Placental epithelial cell (primary cell): ENCODE data around the gene KRTAP4-11. TPM values are rescaled to one million over a fixed set of nuclear protein-coding genes. Genes with fewer than 3 reads are reported as not detected.

Experiments used
- total RNA-seq: library from RNA; depleted of rRNA; stranded (reverse); fragments of >200 nt; gene quantifications from 2 replicates; pipeline ENCODE4 v1.2.3, GENCODE V29; 2012

Gene KRTAP4-11
- not detected in 2 replicates for total RNA-seq

GRCh38 chr17:41117846-41118386, at the start of gene KRTAP4-11:
TSS of gene KRTAP4-11 (minus strand) at chr17:41118373. CDS start at chr17:41118315, 58 bp downstream.

GRCh38 chr17:41160648-41161047, 42.5 kb upstream of the KRTAP4-11 start, which contains the start of gene KRTAP4-4:
TSS of gene KRTAP4-4 (minus strand) at chr17:41160748. CDS start at chr17:41160691, 57 bp downstream.

GRCh38 chr17:41149652-41149985, 31.4 kb upstream of the KRTAP4-11 start, which contains the start of gene KRTAP4-5:
TSS of gene KRTAP4-5 (minus strand) at chr17:41149825. CDS start at chr17:41149767, 58 bp downstream.

GRCh38 chr17:41140360-41141131, 22.4 kb upstream of the KRTAP4-11 start, which contains the start of gene KRTAP4-6:
TSS of gene KRTAP4-6 (minus strand) at chr17:41140544. CDS start at chr17:41140487, 57 bp downstream.

GRCh38 chr17:41123991-41124371, 5.8 kb upstream of the KRTAP4-11 start, which contains the start of gene KRTAP4-12:
TSS of gene KRTAP4-12 (minus strand) at chr17:41124182. CDS start at chr17:41124122, 60 bp downstream.

GRCh38 chr17:41105347-41105746, 12.8 kb downstream of the KRTAP4-11 start, which contains the start of gene KRTAP4-9:
TSS of gene KRTAP4-9 (plus strand) at chr17:41105389. CDS start at chr17:41105389, 0 bp downstream.

GRCh38 chr17:41101586-41102259, 16.4 kb downstream of the KRTAP4-11 start, which contains the start of gene KRTAP4-16:
TSS of gene KRTAP4-16 (minus strand) at chr17:41102209. CDS start at chr17:41102209, 0 bp downstream.

GRCh38 chr17:41098042-41098441, 20.1 kb downstream of the KRTAP4-11 start, which contains the start of gene KRTAP4-8:
TSS of gene KRTAP4-8 (minus strand) at chr17:41098142. CDS start at chr17:41098084, 58 bp downstream.

GRCh38 chr17:41084100-41084856, 33.9 kb downstream of the KRTAP4-11 start, which contains the start of gene KRTAP4-7:
TSS of gene KRTAP4-7 (plus strand) at chr17:41084150. CDS start at chr17:41084207, 57 bp downstream.

Other genes with a start within 250 kb of the KRTAP4-11 start
- gene KRT20, start 233.1 kb downstream of the KRTAP4-11 start, total RNA-seq = not detected in 2 replicates
- 0.79 and 1.4 TPM in 2 replicates for gene KRT23, start 180.7 kb downstream of the KRTAP4-11 start, total RNA-seq
- not detected in 2 replicates for gene KRT39, start 151.4 kb downstream of the KRTAP4-11 start, total RNA-seq
- gene KRT40, start 134.0 kb downstream of the KRTAP4-11 start, total RNA-seq = not detected in 2 replicates
- not detected in 2 replicates for gene KRTAP3-3, start 124.2 kb downstream of the KRTAP4-11 start, total RNA-seq
- gene KRTAP3-2, start 118.5 kb downstream of the KRTAP4-11 start, total RNA-seq = not detected in 2 replicates
- not detected in 2 replicates for gene KRTAP3-1, start 109.2 kb downstream of the KRTAP4-11 start, total RNA-seq
- not detected in 2 replicates for gene KRTAP1-5, start 91.2 kb downstream of the KRTAP4-11 start, total RNA-seq
- not detected in 2 replicates for gene KRTAP1-4, start 88.2 kb downstream of the KRTAP4-11 start, total RNA-seq
- not detected in 2 replicates for gene KRTAP1-3, start 83.5 kb downstream of the KRTAP4-11 start, total RNA-seq
- gene KRTAP1-1, start 76.9 kb downstream of the KRTAP4-11 start, total RNA-seq = not detected in 2 replicates
- not detected in 2 replicates for gene KRTAP2-1, start 71.1 kb downstream of the KRTAP4-11 start, total RNA-seq
- not detected in 2 replicates for gene KRTAP2-2, start 63.1 kb downstream of the KRTAP4-11 start, total RNA-seq
- 2.3 TPM in 1 of 2 replicates, not detected in the other for gene KRTAP2-3, start 58.3 kb downstream of the KRTAP4-11 start, total RNA-seq
- not detected in 2 replicates for gene KRTAP2-4, start 52.5 kb downstream of the KRTAP4-11 start, total RNA-seq
- gene KRTAP4-7, start 34.2 kb downstream of the KRTAP4-11 start, total RNA-seq = not detected in 2 replicates
- not detected in 2 replicates for gene KRTAP4-8, start 20.2 kb downstream of the KRTAP4-11 start, total RNA-seq
- gene KRTAP4-16, start 16.2 kb downstream of the KRTAP4-11 start, total RNA-seq = not detected in 2 replicates
- gene KRTAP4-9, start 13.0 kb downstream of the KRTAP4-11 start, total RNA-seq = not detected in 2 replicates
- not detected in 2 replicates for gene KRTAP4-12, start 5.8 kb upstream of the KRTAP4-11 start, total RNA-seq
- not detected in 2 replicates for gene KRTAP4-6, start 22.2 kb upstream of the KRTAP4-11 start, total RNA-seq
- gene KRTAP4-5, start 31.5 kb upstream of the KRTAP4-11 start, total RNA-seq = not detected in 2 replicates
- gene KRTAP4-4, start 42.4 kb upstream of the KRTAP4-11 start, total RNA-seq = not detected in 2 replicates
- gene KRTAP4-3, start 49.8 kb upstream of the KRTAP4-11 start, total RNA-seq = not detected in 2 replicates
- not detected in 2 replicates for gene KRTAP4-2, start 59.8 kb upstream of the KRTAP4-11 start, total RNA-seq
- gene KRTAP4-1, start 66.5 kb upstream of the KRTAP4-11 start, total RNA-seq = not detected in 2 replicates
- gene KRTAP9-1, start 71.5 kb upstream of the KRTAP4-11 start, total RNA-seq = not detected in 2 replicates
- gene KRTAP9-2, start 108.3 kb upstream of the KRTAP4-11 start, total RNA-seq = not detected in 2 replicates
- not detected in 2 replicates for gene KRTAP9-3, start 114.1 kb upstream of the KRTAP4-11 start, total RNA-seq
- gene KRTAP9-8, start 119.6 kb upstream of the KRTAP4-11 start, total RNA-seq = not detected in 2 replicates
- gene KRTAP9-4, start 131.3 kb upstream of the KRTAP4-11 start, total RNA-seq = not detected in 2 replicates
- gene KRTAP9-9, start 137.0 kb upstream of the KRTAP4-11 start, total RNA-seq = not detected in 2 replicates
- not detected in 2 replicates for gene KRTAP9-6, start 147.0 kb upstream of the KRTAP4-11 start, total RNA-seq
- gene KRTAP9-7, start 157.3 kb upstream of the KRTAP4-11 start, total RNA-seq = not detected in 2 replicates
- not detected in 2 replicates for gene KRTAP29-1, start 184.5 kb upstream of the KRTAP4-11 start, total RNA-seq
- gene KRTAP16-1, start 190.9 kb upstream of the KRTAP4-11 start, total RNA-seq = not detected in 2 replicates
- not detected in 2 replicates for gene KRTAP17-1, start 197.3 kb upstream of the KRTAP4-11 start, total RNA-seq
- not detected in 2 replicates for gene KRT33A, start 232.5 kb upstream of the KRTAP4-11 start, total RNA-seq